Ureter (tissue), 1 donor: ENCODE measurements around the gene MT1G. TPM values are rescaled to one million over a fixed set of nuclear protein-coding genes. Genes with fewer than 3 reads are reported as not detected.
"Not testable (repeated sequence)": the region's sequence is repeated elsewhere in the genome, so short reads cannot be mapped to it uniquely, and the experiment has no call there.

Source experiments
- DNase-seq: peaks from one replicate; pipeline ENCODE4 v3.0.0-alpha.2; 2020; ENCODE audit warnings: low spot score
- total RNA-seq: library from RNA; stranded (reverse); gene quantifications from one replicate; pipeline ENCODE4 v1.2.4, GENCODE V29; 2023
- donor health status: DM: yes; HTN: yes; CAD: no.

MT1G gene
- total RNA-seq, 1 donor from 2014 or later: 2.9 TPM

GRCh38 chr16:56621665-56622445, 46.0 kb downstream of the MT1G start:
- DNase-seq: not testable (repeated sequence)

DNA sequence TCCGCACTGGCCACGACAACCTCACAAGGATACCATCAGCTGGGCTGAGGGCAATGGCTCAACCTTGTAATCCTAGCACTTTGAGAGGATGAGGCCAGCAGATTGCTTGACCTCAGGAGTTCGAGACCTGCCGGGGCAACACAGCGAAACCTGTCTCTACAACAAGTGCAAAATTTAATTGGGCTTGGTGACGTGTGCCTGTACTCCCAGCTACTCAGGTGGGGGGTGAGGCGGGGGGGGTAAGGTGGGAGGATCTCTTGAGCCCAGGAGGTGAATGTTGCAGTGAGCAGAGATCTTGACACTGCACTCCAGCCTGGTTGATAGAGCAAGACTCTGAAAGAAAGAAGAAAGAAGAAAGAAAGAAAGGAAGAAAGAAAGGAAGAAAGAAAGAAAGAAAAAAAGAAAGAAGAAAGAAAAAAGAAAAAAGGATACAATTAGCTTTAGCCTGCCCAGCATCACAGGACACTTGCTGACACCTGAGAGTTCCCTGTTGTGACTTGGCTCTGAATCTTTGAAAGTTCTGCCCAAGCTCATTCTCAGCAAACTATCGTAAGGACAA, 47.4 kb downstream of the MT1G start:
- no peak for DNase-seq

DNA sequence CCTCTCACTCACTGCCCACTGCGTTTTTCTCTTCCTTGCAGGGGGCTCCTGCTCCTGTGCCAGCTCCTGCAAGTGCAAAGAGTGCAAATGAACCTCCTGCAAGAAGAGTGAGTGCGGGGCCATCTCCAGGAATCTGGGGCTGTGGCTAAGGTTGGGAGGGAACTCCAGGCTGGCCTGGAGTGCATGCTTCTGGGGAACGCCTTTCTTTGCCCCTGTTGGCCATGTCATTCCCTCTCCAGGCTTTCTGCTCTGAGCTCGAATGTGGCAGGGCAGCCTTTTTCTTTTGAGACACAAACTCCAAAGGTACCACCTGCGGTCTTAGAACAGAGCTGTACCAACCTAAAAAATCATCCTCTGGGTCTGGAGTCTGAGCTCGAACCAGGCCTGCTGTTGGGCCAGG, 49.7 kb downstream of the MT1G start:
- DNase-seq: no peak

DNA sequence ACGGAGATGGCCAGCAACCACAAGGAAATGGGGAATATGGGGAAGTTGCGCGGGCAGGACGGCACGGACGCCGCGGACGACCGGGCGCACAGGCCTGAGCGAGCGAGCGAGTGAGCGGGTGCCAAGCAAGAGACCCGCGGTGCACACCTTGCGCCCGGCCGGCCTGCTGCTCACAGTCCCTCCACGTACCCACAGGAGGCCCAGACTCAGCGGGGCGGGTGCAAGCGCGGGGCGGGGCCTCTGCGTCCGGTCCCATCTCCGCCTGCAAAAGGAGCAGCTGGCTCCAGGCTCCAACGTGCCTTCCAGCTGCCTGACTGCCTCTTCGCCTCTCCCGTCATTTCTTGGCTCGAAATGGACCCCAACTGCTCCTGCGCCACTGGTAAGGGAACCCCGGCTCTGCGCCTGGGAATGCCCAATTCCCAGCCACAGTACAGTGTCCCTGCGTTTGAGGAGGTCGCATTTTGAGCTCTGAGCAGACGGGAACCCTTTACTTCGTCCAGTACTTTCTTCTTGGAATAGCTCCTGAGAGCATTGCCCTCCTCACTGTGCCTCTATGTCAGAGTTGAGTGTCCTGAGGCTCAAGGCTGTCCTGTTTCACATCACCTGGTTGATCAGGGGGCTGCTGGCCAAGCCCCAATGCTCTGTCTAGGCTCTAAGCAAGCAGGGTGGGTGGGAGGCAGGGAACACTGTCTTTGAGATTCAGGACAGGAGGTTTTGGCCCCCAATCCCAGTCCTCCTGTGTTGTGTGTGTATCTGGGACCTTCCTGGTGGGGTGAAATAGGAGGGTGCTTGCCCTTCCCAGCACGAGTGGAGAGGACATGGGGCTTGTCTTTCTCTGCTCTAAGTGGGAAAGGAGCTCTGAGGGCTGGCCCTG, 50.4 kb downstream of the MT1G start:
- DNase-seq: peak; percentile 78

Other genes starting within 250 kb of the MT1G start
- 97.2 TPM for gene AMFR, start 242.5 kb downstream of the MT1G start, total RNA-seq
- 128 TPM for gene NUDT21, start 216.7 kb downstream of the MT1G start, total RNA-seq
- 44.3 TPM for gene OGFOD1, start 216.5 kb downstream of the MT1G start, total RNA-seq
- 62.6 TPM for gene BBS2, start 148.0 kb downstream of the MT1G start, total RNA-seq
- gene MT4, start 103.0 kb downstream of the MT1G start, total RNA-seq: not detected
- gene MT3, start 78.5 kb downstream of the MT1G start, total RNA-seq: 1.5 TPM
- gene MT2A, start 59.5 kb downstream of the MT1G start, total RNA-seq: 113 TPM
- 98.7 TPM for gene MT1E, start 42.3 kb downstream of the MT1G start, total RNA-seq
- 18.8 TPM for gene MT1M, start 35.4 kb downstream of the MT1G start, total RNA-seq
- 22.3 TPM for gene MT1A, start 29.4 kb downstream of the MT1G start, total RNA-seq
- not detected for gene MT1B, start 16.2 kb downstream of the MT1G start, total RNA-seq
- gene MT1F, start 10.1 kb downstream of the MT1G start, total RNA-seq: 8.7 TPM
- not detected for gene MT1H, start 1.7 kb upstream of the MT1G start, total RNA-seq
- gene MT1X, start 14.4 kb upstream of the MT1G start, total RNA-seq: 110 TPM
- 69.1 TPM for gene NUP93, start 62.1 kb upstream of the MT1G start, total RNA-seq
- not detected for gene SLC12A3, start 197.1 kb upstream of the MT1G start, total RNA-seq